Endothelial cell of umbilical vein (primary cell): Measurements from ENCODE around the gene CFP. TPM values are rescaled to one million over a fixed set of nuclear protein-coding genes. Genes with fewer than 3 reads are reported as not detected.
A peak's percentile ranks its signal among the peaks of the same experiment; 100 is the strongest.

Experiments
- BruUV-seq: library from RNA; stranded (reverse); fragments of 400-500 nt; replicated peaks from 2 replicates; lab custom pipeline; 2021; lab: Mats Ljungman, UMichigan
- CTCF ChIA-PET: fragments of 300-600, 350-600 bp; sonication (Branson Sonifier 250); formaldehyde crosslinking; loops from one replicate; lab custom pipeline; 2021; ENCODE audit warnings: antibody characterized with exemption, inconsistent platforms; lab: Charles Lee
- POLR2A ChIA-PET: fragments of 300-600, 350-600 bp; sonication (Branson Sonifier 250); formaldehyde crosslinking; loops from one replicate; lab custom pipeline; 2021; ENCODE audit warnings: antibody characterized with exemption, inconsistent platforms; lab: Charles Lee
- DNase-seq: peaks from one replicate; pipeline ENCODE4 v3.0.0-alpha.2; 2011; ENCODE audit warnings: low read depth, low spot score
- FAIRE-seq: peaks from 2 replicates; lab custom pipeline; 2011; peaks lifted over from hg19 to GRCh38; lab: Jason Lieb, UNC
- H2AFZ ChIP-seq: 2 replicates; pipeline ENCODE4 v1.6.0; 2012; ENCODE audit warnings: low read depth, low read length, control low read depth, inconsistent platforms
- H3K27ac ChIP-seq: 2 replicates; pipeline ENCODE4 v1.5.1; 2011; ENCODE audit warnings: low read depth, mild to moderate bottlenecking, control low read depth, low read length, moderate library complexity; ENCODE audit not compliant: insufficient read depth
- H3K27me3 ChIP-seq, 2 experiments: 2 replicates each; pipeline versions ENCODE4 v1.6.0 to v1.6.1; 2011; ENCODE audit warnings: low read length in 2 of 2, mixed read lengths in 1 of 2; ENCODE audit not compliant: control insufficient read depth in 2 of 2, insufficient read depth in 2 of 2
- H3K36me3 ChIP-seq, 2 experiments: 2 replicates in 1 of 2; 3 replicates in 1 of 2; pipeline ENCODE4 v1.5.1; 2011; ENCODE audit warnings: low read length in 2 of 2, mild to moderate bottlenecking in 1 of 2, moderate library complexity in 1 of 2; ENCODE audit not compliant: control insufficient read depth in 2 of 2, insufficient read depth in 2 of 2; ENCODE audit errors: extremely low read depth in 1 of 2
- H3K4me1 ChIP-seq: 3 replicates; pipeline ENCODE4 v1.5.1; 2011; ENCODE audit warnings: mild to moderate bottlenecking, low read length; ENCODE audit not compliant: control insufficient read depth, insufficient read depth; ENCODE audit errors: extremely low read depth
- H3K4me2 ChIP-seq: 2 replicates; pipeline ENCODE4 v1.6.1; 2011; ENCODE audit warnings: low read length, control low read depth, mixed read lengths; ENCODE audit not compliant: insufficient read depth
- H3K4me3 ChIP-seq, 3 experiments: fragments of 200-600 bp in 1 of 3; sonication (generic), shearing (Covaris generic) in 1 of 3; replicated peaks in 1 of 3; 2 replicates each; pipeline ENCODE4 v1.5.1; 2011 to 2016; ENCODE audit warnings: control low read depth in 3 of 3, low read length in 3 of 3, mild to moderate bottlenecking in 2 of 3, inconsistent platforms in 1 of 3, low read depth in 1 of 3, moderate library complexity in 1 of 3; ENCODE audit not compliant: insufficient read depth in 1 of 3
- H3K79me2 ChIP-seq: 2 replicates; pipeline ENCODE4 v1.6.0; 2012; ENCODE audit warnings: low read length, inconsistent platforms; ENCODE audit not compliant: control insufficient read depth, insufficient read depth
- H3K9ac ChIP-seq: replicated peaks from 2 replicates; pipeline ENCODE3; 2011; ENCODE audit warnings: low read length, control low read depth; ENCODE audit not compliant: insufficient read depth; ENCODE audit errors: extremely low read depth
- H3K9me1 ChIP-seq: replicated peaks from 3 replicates; pipeline ENCODE4 v1.6.0; 2011; ENCODE audit warnings: mild to moderate bottlenecking, low read length; ENCODE audit not compliant: control insufficient read depth, insufficient read depth; ENCODE audit errors: extremely low read depth
- H3K9me3 ChIP-seq: replicated peaks from 2 replicates; pipeline ENCODE4 v1.5.1; 2012; ENCODE audit warnings: low read length, inconsistent platforms; ENCODE audit not compliant: control insufficient read depth, insufficient read depth
- H4K20me1 ChIP-seq: replicated peaks from 2 replicates; pipeline ENCODE3; 2011; ENCODE audit warnings: mild to moderate bottlenecking, low read length; ENCODE audit not compliant: control insufficient read depth, insufficient read depth; ENCODE audit errors: extremely low read depth
- CTCF ChIP-seq, 2 donors: IDR thresholded peaks; 1 replicate in 1 of 2; 2 replicates in 1 of 2; pipeline ENCODE4 v1.5.1; 2011; ENCODE audit warnings: low read length in 2 of 2, mild to moderate bottlenecking in 2 of 2, moderate library complexity in 2 of 2, control low read depth in 1 of 2, inconsistent platforms in 1 of 2, low read depth in 1 of 2; ENCODE audit not compliant: insufficient read depth in 1 of 2; ENCODE audit errors: extremely low read depth in 1 of 2
- EZH2 ChIP-seq: IDR thresholded peaks from 2 replicates; pipeline ENCODE4 v1.6.1; 2012; ENCODE audit warnings: borderline replicate concordance, low read depth, mild to moderate bottlenecking, moderate library complexity, low read length, inconsistent platforms; ENCODE audit not compliant: severe bottlenecking
- FOS ChIP-seq: IDR thresholded peaks from 2 replicates; pipeline ENCODE4 v1.6.1; 2011; ENCODE audit warnings: mild to moderate bottlenecking, low read length, moderate library complexity, borderline replicate concordance; ENCODE audit not compliant: insufficient read depth
- GATA2 ChIP-seq: IDR thresholded peaks from 2 replicates; pipeline ENCODE4 v1.7.0; 2011; ENCODE audit warnings: low read depth, mild to moderate bottlenecking, moderate library complexity, mixed read lengths, low read length; ENCODE audit not compliant: insufficient read length, insufficient read depth
- JUN ChIP-seq: IDR thresholded peaks from 2 replicates; pipeline ENCODE4 v1.6.1; 2011; ENCODE audit warnings: borderline replicate concordance, low read depth; ENCODE audit not compliant: insufficient read length, insufficient read depth
- MAX ChIP-seq: IDR thresholded peaks from 2 replicates; pipeline ENCODE4 v1.6.1; 2011; ENCODE audit not compliant: insufficient read depth, insufficient read length
- MYC ChIP-seq: IDR thresholded peaks from one replicate; pipeline ENCODE4 v1.6.1; 2011; ENCODE audit warnings: mild to moderate bottlenecking, low read depth, low read length
- POLR2A ChIP-seq: IDR thresholded peaks from 2 replicates; pipeline ENCODE4 v1.6.1; 2012; ENCODE audit warnings: low read depth, mild to moderate bottlenecking, control low read depth, low read length
- POLR2AphosphoS5 ChIP-seq: IDR thresholded peaks from 2 replicates; pipeline ENCODE4 v1.6.1; 2012; ENCODE audit warnings: low read depth, mild to moderate bottlenecking, control low read depth, low read length, moderate library complexity; ENCODE audit not compliant: insufficient read depth
- dilution Hi-C: fragments of 300-500 bp; cut with MboI; formaldehyde crosslinking; loops from one replicate; pipeline ENCODE4 v1.15.0; 2019; ENCODE audit warnings: low sequenced_read_pairs; ENCODE audit not compliant: extremely low pct_ligation_motif_present
- intact Hi-C: fragments of 100-400 bp; cut with micrococcal nuclease; formaldehyde crosslinking; loops from one replicate; pipeline ENCODE4 v1.10.0; 2022
- polyA plus RNA-seq, 4 experiments: library from polyadenylated mRNA; depleted of rRNA in 3 of 4; stranded (reverse) in 3 of 4; unstranded in 1 of 4; fragments of >200 nt; gene quantifications; 2 replicates each; pipeline versions ENCODE4 v1.2.1 to v1.2.3, GENCODE V29; 2011 to 2012; ENCODE audit warnings: missing spikeins in 1 of 4
- total RNA-seq: library from RNA; stranded (reverse); gene quantifications from 2 replicates; pipeline ENCODE4 v1.2.3, GENCODE V29; 2021

The CFP gene
- total and polyA plus RNA-seq, 2 donors (not counting 3 experiments of a cell fraction or from before 2014, with no cell fraction given) = 0.69 to 1.00 TPM

GRCh38 chrX:47637546-47638195, 7.9 kb upstream of the CFP start:
- H3K9me1 ChIP-seq = no peaks in the 10 kb centered on the region
- FAIRE-seq (peak; percentile 97), DNase-seq (peak; percentile 86)
- peak overlapping the region; percentile 22 for H3K4me2 ChIP-seq
- no peaks in the 10 kb centered on the region for H3K27me3 ChIP-seq
- peak overlapping the region; percentile 3 to 44 (median 35) for H3K4me3 ChIP-seq
- H3K36me3 ChIP-seq = peaks cover 0 to 11% of the 10 kb centered on the region in 2 experiments
- no peak overlapping the region for H3K27ac ChIP-seq
- H3K4me1 ChIP-seq = no peaks in the 10 kb centered on the region
- intact Hi-C loops (loop anchor here (1.0 to 5.0 kb wide), 3 partner anchors 55 to 445 kb away; partner anchors contain the start of genes TIMP1 and UBA1), dilution Hi-C loops (no loop called here)
- CTCF ChIA-PET = interaction anchor here (1.4 kb wide), 1 partner anchor 96 kb away, joined by 3 read pairs; no protein-coding TSS in a partner anchor
- peak overlapping the region; percentile 39 for H3K9ac ChIP-seq
- BruUV-seq = no TSS peak
- peak overlapping the region; percentile 22 for H2AFZ ChIP-seq
- H4K20me1 ChIP-seq = no peaks in the 10 kb centered on the region
- no peaks in the 10 kb centered on the region for H3K79me2 ChIP-seq
- no peak for TF ChIP-seq MYC
- no peak for TF ChIP-seq JUN
- no peak for TF ChIP-seq EZH2
- TF ChIP-seq MAX = no peak
- no peak for TF ChIP-seq GATA2
- no peak for TF ChIP-seq FOS
- TF ChIP-seq POLR2AphosphoS5 = peak; percentile 24
- peak; percentile 34 to 56 for TF ChIP-seq CTCF (IDR thresholded peaks at IDR 0.05; ENCODE audit: extremely low read depth in 1 of 2, insufficient read depth in 1 of 2, low read depth in 1 of 2, low read length in 2 of 2)
- TF ChIP-seq POLR2A = no peak
- H3K9me3 ChIP-seq = no peaks in the 10 kb centered on the region
- POLR2A ChIA-PET = no interaction called here
